ENCODE measurements around the gene ZNF333. TPM values are rescaled to one million over a fixed set of nuclear protein-coding genes. Genes with fewer than 3 reads are reported as not detected.
A peak's percentile ranks its signal among the peaks of the same experiment; 100 is the strongest.

The ZNF333 gene
- total and polyA plus RNA-seq, 3 experiments from 2014 or later, result 9.3 to 10.5 (median 10.0) TPM

GRCh38 chr19:14703833-14704232, 14.0 kb downstream of the ZNF333 start:
- H3K4me3 ChIP-seq (ENCODE audit: low read length), result no peak overlapping the region
- peaks cover 0 to 2% (median 0%) of the 10 kb centered on the region in 5 donors for H3K9me3 Mint-ChIP-seq
- no peaks in the 10 kb centered on the region for H3K27me3 ChIP-seq (ENCODE audit: insufficient read depth, low read length, poor library complexity, severe bottlenecking)
- ChIA-PET CTCF (no interaction called here), POLR2A (no interaction called here)
- no peaks in the 10 kb centered on the region for H3K4me1 ChIP-seq (ENCODE audit: insufficient read depth, low read length)
- peaks cover 45% of the 10 kb centered on the region for H3K36me3 ChIP-seq (ENCODE audit: insufficient read depth, low read length)
- no peak overlapping the region for H3K27ac ChIP-seq (ENCODE audit: low read depth, low read length)
- DNase-seq, result no peak
- H3K9me3 ChIP-seq (ENCODE audit: low read length), result no peaks in the 10 kb centered on the region
- H3K27ac Mint-ChIP-seq, result no peak overlapping the region
- peaks cover 31 to 89% (median 48%) of the 10 kb centered on the region in 3 donors for H3K36me3 Mint-ChIP-seq
- no peaks in the 10 kb centered on the region for H3K4me1 Mint-ChIP-seq
- H3K27me3 Mint-ChIP-seq, result no peaks in the 10 kb centered on the region
- H3K4me3 Mint-ChIP-seq, result no peak overlapping the region

- no peaks in the 10 kb centered on the region for H3K4me1 Mint-ChIP-seq
- no peaks in the 10 kb centered on the region for H3K27me3 ChIP-seq (ENCODE audit: insufficient read depth, low read length, poor library complexity, severe bottlenecking)
- no peaks in the 10 kb centered on the region for H3K27me3 Mint-ChIP-seq
- peaks cover 37 to 90% (median 49%) of the 10 kb centered on the region in 3 donors for H3K36me3 Mint-ChIP-seq
- H3K9me3 Mint-ChIP-seq, result peaks cover 0 to 2% (median 0%) of the 10 kb centered on the region in 5 donors
- H3K4me3 Mint-ChIP-seq, result no peak overlapping the region
- H3K27ac ChIP-seq (ENCODE audit: low read depth, low read length), result no peak overlapping the region
- ChIA-PET POLR2A (no interaction called here), CTCF (no interaction called here)
- no peaks in the 10 kb centered on the region for H3K9me3 ChIP-seq (ENCODE audit: low read length)
- no peak for DNase-seq
- no peaks in the 10 kb centered on the region for H3K4me1 ChIP-seq (ENCODE audit: insufficient read depth, low read length)
- H3K27ac Mint-ChIP-seq, result no peak overlapping the region
- no peak overlapping the region for H3K4me3 ChIP-seq (ENCODE audit: low read length)
- H3K36me3 ChIP-seq (ENCODE audit: insufficient read depth, low read length), result peaks cover 47% of the 10 kb centered on the region
Measured at GRCh38 chr19:14704450-14704849, 14.6 kb downstream of the ZNF333 start.

GRCh38 chr19:14715841-14716240, 26.0 kb downstream of the ZNF333 start:
- Histone ChIP-seq H3K36me3 (ENCODE audit: insufficient read depth, low read length) (peaks cover 45% of the 10 kb centered on the region), H3K4me1 (ENCODE audit: insufficient read depth, low read length) (no peaks in the 10 kb centered on the region), H3K27me3 (ENCODE audit: insufficient read depth, low read length, poor library complexity, severe bottlenecking) (no peaks in the 10 kb centered on the region), H3K4me3 (ENCODE audit: low read length) (no peak overlapping the region), H3K27ac (ENCODE audit: low read depth, low read length) (no peak overlapping the region), H3K9me3 (ENCODE audit: low read length) (peaks cover 40% of the 10 kb centered on the region)
- no peak overlapping the region for H3K4me3 Mint-ChIP-seq
- H3K9me3 Mint-ChIP-seq, result peaks cover 45 to 73% (median 72%) of the 10 kb centered on the region in 5 donors
- peaks cover 72 to 93% (median 90%) of the 10 kb centered on the region in 3 donors for H3K36me3 Mint-ChIP-seq
- no peaks in the 10 kb centered on the region for H3K4me1 Mint-ChIP-seq
- H3K27me3 Mint-ChIP-seq, result peaks cover 0 to 1% of the 10 kb centered on the region in 2 donors
- DNase-seq, result no peak
- CTCF ChIA-PET, result no interaction called here
- POLR2A ChIA-PET, result no interaction called here
- H3K27ac Mint-ChIP-seq, result no peak overlapping the region

- no peak overlapping the region for H3K4me3 ChIP-seq (ENCODE audit: low read length)
- Mint-ChIP-seq H3K4me3 (no peak overlapping the region), H3K9me3 (peaks cover 57 to 95% (median 89%) of the 10 kb centered on the region in 5 donors), H3K4me1 (no peaks in the 10 kb centered on the region), H3K36me3 (peaks cover 53 to 96% (median 91%) of the 10 kb centered on the region in 3 donors), H3K27me3 (no peaks in the 10 kb centered on the region), H3K27ac (no peak overlapping the region)
- ChIA-PET POLR2A (no interaction called here), CTCF (no interaction called here)
- no peak for DNase-seq
- H3K36me3 ChIP-seq (ENCODE audit: insufficient read depth, low read length), result peaks cover 45% of the 10 kb centered on the region
- H3K27me3 ChIP-seq (ENCODE audit: insufficient read depth, low read length, poor library complexity, severe bottlenecking), result no peaks in the 10 kb centered on the region
- H3K27ac ChIP-seq (ENCODE audit: low read depth, low read length), result no peak overlapping the region
- H3K4me1 ChIP-seq (ENCODE audit: insufficient read depth, low read length), result no peaks in the 10 kb centered on the region
- peaks cover 51% of the 10 kb centered on the region for H3K9me3 ChIP-seq (ENCODE audit: low read length)
Measured at GRCh38 chr19:14718522-14719116, 28.8 kb downstream of the ZNF333 start.

GRCh38 chr19:14719162-14719561, 29.3 kb downstream of the ZNF333 start:
- H3K27ac Mint-ChIP-seq, result no peak overlapping the region
- no peak overlapping the region for H3K27ac ChIP-seq (ENCODE audit: low read depth, low read length)
- no peak overlapping the region for H3K4me3 ChIP-seq (ENCODE audit: low read length)
- peaks cover 56% of the 10 kb centered on the region for H3K9me3 ChIP-seq (ENCODE audit: low read length)
- H3K9me3 Mint-ChIP-seq, result peaks cover 52 to 96% (median 89%) of the 10 kb centered on the region in 5 donors
- H3K36me3 Mint-ChIP-seq, result peaks cover 53 to 93% (median 88%) of the 10 kb centered on the region in 3 donors
- no peaks in the 10 kb centered on the region for H3K27me3 ChIP-seq (ENCODE audit: insufficient read depth, low read length, poor library complexity, severe bottlenecking)
- peak overlapping the region in 1 of 7 donors; percentile 18 for H3K4me3 Mint-ChIP-seq
- H3K4me1 Mint-ChIP-seq, result no peaks in the 10 kb centered on the region
- peaks cover 45% of the 10 kb centered on the region for H3K36me3 ChIP-seq (ENCODE audit: insufficient read depth, low read length)
- H3K4me1 ChIP-seq (ENCODE audit: insufficient read depth, low read length), result no peaks in the 10 kb centered on the region
- ChIA-PET CTCF (no interaction called here), POLR2A (no interaction called here)
- no peak for DNase-seq
- no peaks in the 10 kb centered on the region for H3K27me3 Mint-ChIP-seq

GRCh38 chr19:14722127-14722526, 32.3 kb downstream of the ZNF333 start:
- H3K36me3 ChIP-seq (ENCODE audit: insufficient read depth, low read length), result peaks cover 19% of the 10 kb centered on the region
- H3K27me3 ChIP-seq (ENCODE audit: insufficient read depth, low read length, poor library complexity, severe bottlenecking), result no peaks in the 10 kb centered on the region
- ChIA-PET POLR2A (no interaction called here), CTCF (no interaction called here)
- H3K9me3 ChIP-seq (ENCODE audit: low read length), result peaks cover 48% of the 10 kb centered on the region
- H3K36me3 Mint-ChIP-seq, result peaks cover 31 to 80% (median 60%) of the 10 kb centered on the region in 3 donors
- H3K4me1 ChIP-seq (ENCODE audit: insufficient read depth, low read length), result no peaks in the 10 kb centered on the region
- no peak for DNase-seq
- peaks cover 56 to 95% (median 86%) of the 10 kb centered on the region in 5 donors for H3K9me3 Mint-ChIP-seq
- no peak overlapping the region for H3K4me3 Mint-ChIP-seq
- H3K27me3 Mint-ChIP-seq, result peaks cover 0 to 3% of the 10 kb centered on the region in 2 donors
- no peaks in the 10 kb centered on the region for H3K4me1 Mint-ChIP-seq
- H3K27ac ChIP-seq (ENCODE audit: low read depth, low read length), result no peak overlapping the region
- no peak overlapping the region for H3K27ac Mint-ChIP-seq
- no peak overlapping the region for H3K4me3 ChIP-seq (ENCODE audit: low read length)

GRCh38 chr19:14728595-14728994, 38.7 kb downstream of the ZNF333 start:
- ChIA-PET POLR2A (no interaction called here), CTCF (no interaction called here)
- Mint-ChIP-seq H3K4me3 (no peak overlapping the region), H3K9me3 (peaks cover 28 to 72% (median 61%) of the 10 kb centered on the region in 5 donors), H3K36me3 (peaks cover 3 to 35% (median 8%) of the 10 kb centered on the region in 3 donors), H3K27me3 (peaks cover 3 to 7% of the 10 kb centered on the region in 2 donors), H3K4me1 (no peaks in the 10 kb centered on the region), H3K27ac (no peak overlapping the region)
- H3K9me3 ChIP-seq (ENCODE audit: low read length), result peaks cover 4% of the 10 kb centered on the region
- H3K27ac ChIP-seq (ENCODE audit: low read depth, low read length), result no peak overlapping the region
- no peaks in the 10 kb centered on the region for H3K4me1 ChIP-seq (ENCODE audit: insufficient read depth, low read length)
- DNase-seq, result no peak
- H3K27me3 ChIP-seq (ENCODE audit: insufficient read depth, low read length, poor library complexity, severe bottlenecking), result no peaks in the 10 kb centered on the region
- no peaks in the 10 kb centered on the region for H3K36me3 ChIP-seq (ENCODE audit: insufficient read depth, low read length)
- no peak overlapping the region for H3K4me3 ChIP-seq (ENCODE audit: low read length)

GRCh38 chr19:14731200-14731599, 41.4 kb downstream of the ZNF333 start:
- no peak overlapping the region for H3K4me3 Mint-ChIP-seq
- peaks cover 7 to 15% of the 10 kb centered on the region in 2 donors for H3K27me3 Mint-ChIP-seq
- Histone ChIP-seq H3K4me3 (ENCODE audit: low read length) (no peak overlapping the region), H3K27ac (ENCODE audit: low read depth, low read length) (no peak overlapping the region), H3K27me3 (ENCODE audit: insufficient read depth, low read length, poor library complexity, severe bottlenecking) (no peaks in the 10 kb centered on the region), H3K36me3 (ENCODE audit: insufficient read depth, low read length) (no peaks in the 10 kb centered on the region), H3K4me1 (ENCODE audit: insufficient read depth, low read length) (no peaks in the 10 kb centered on the region), H3K9me3 (ENCODE audit: low read length) (no peaks in the 10 kb centered on the region)
- POLR2A ChIA-PET, result no interaction called here
- peaks cover 0 to 20% (median 4%) of the 10 kb centered on the region in 3 donors for H3K36me3 Mint-ChIP-seq
- H3K9me3 Mint-ChIP-seq, result peaks cover 16 to 46% (median 42%) of the 10 kb centered on the region in 5 donors
- H3K27ac Mint-ChIP-seq, result no peak overlapping the region
- no peaks in the 10 kb centered on the region for H3K4me1 Mint-ChIP-seq
- no peak for DNase-seq
- CTCF ChIA-PET, result no interaction called here

Measured in CD8-positive, alpha-beta memory T cell (primary cell).